AG08396 (cell line): Measurements from ENCODE around the gene PHIP.

Experiments
- DNase-seq: peaks from one replicate; pipeline ENCODE4 v3.0.0; 2012; ENCODE audit warnings: low spot score, mixed read lengths

Gene PHIP

DNA sequence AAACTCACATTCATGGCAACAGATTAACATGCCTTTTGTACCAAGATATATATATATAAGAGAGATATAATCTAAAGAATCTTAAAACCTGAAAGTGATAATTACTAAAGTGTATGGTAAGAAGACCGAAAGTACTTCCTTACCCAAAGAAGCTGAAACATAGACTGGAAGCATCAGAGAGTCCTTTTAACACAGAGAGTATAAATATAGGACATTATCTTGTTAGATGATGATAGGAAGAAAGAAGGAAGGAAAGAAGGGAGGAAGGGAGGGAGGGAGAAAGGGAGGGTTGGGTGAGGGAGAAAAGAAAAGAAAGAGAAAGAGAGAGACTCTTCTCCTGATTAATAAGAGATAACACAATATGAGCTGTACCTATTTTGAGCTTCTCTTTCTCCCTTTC, 68.2 kb downstream of the PHIP start:
- no peak for DNase-seq

- no peak for DNase-seq
Observed at GRCh38 chr6:79005497-79005896, 72.6 kb downstream of the PHIP start.

DNA sequence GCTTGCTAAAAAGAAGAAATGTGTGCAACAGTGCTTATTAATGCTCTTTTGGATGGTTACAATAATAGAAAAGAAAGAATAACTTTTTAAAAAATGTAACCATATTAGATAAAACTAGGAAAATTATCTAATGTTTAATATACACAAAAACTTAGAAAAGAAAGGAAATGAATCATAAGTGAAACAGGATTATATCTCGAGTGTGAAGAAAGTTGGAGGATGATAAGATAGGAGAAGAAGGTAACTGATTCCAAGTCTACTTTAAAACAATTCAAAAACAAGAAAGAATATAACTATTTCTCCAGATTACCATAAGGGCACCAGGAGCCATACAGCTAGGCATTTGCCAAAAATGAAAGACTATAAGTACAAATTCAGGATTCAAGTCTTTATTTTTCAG, 73.0 kb downstream of the PHIP start:
- no peak for DNase-seq

DNA sequence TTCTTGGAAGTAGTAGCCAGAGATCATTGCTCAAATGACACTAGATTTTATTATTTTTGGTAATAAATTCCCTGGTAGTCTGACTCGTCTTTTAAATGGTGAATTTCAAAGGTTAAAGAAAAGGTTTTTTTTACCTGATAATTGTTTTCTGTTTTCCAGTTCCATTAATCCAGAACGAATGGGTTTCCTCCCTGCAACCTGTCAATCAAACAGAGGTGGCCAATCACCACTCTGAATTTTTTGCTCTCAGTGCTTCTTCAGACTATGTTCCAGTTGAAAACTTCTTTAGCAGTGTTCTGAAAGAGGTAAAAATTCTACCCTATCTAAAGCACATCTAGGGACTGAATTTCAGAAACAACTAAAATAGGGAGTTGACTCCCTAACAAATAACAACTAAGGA, 73.8 kb downstream of the PHIP start:
- DNase-seq = no peak

DNA sequence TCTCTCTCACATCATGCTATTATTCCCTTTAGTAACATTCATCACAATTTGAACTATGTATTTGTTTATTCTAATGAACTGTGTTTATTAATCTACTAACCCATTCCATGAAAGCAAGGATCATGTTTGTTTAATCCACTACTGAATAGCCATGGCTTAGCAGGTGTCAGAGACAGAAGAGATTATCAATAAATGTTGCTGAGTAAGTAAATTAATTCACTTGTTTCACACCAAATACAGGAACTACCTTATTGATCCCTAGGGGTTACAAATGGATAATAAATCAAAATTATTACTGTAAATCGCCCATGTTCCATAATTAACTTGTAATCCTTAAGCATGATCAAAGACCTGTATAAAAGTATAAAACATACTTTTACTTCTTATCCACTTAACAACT, 76.6 kb downstream of the PHIP start:
- no peak for DNase-seq

DNA sequence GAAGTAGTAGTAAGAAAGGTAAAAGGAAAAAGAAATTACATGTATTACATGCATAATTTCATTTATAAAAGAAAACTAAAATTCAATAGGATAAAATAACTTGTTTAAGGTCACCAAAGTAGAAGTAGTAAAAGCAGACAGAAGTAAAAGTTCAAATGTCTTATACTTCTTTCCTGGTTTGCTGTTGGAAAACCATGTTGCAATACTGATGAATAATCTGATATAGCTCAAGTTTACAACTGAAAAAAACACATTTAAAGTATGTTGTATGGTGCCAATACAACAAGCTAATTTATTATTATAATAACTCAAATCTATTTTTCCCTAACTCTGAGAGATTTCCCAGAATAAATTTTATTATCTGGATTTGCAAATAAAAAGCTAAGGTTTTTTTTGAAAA, 78.3 kb downstream of the PHIP start:
- no peak for DNase-seq

DNA sequence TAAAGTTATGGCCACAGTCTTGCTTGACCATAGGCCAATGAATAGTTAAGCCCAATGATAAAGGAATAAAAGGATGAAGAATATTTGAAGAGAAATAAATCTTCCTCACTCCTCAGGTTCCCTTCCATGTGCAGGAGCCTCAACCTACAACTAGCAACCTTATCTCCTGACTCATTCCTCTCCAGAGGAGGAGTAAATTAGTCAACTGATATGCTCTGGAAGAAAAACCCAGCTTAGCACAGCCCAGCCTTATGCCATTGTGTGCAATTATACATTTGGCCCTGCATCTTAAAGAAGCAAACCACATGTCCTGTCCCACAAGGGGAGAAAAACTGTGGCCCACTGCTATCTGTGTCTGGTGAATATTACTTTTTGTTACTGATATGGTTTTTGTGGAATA, 82.1 kb downstream of the PHIP start:
- peak; percentile 1 for DNase-seq

- DNase-seq = no peak
Observed at GRCh38 chr6:78995346-78995745, 82.7 kb downstream of the PHIP start.

DNA sequence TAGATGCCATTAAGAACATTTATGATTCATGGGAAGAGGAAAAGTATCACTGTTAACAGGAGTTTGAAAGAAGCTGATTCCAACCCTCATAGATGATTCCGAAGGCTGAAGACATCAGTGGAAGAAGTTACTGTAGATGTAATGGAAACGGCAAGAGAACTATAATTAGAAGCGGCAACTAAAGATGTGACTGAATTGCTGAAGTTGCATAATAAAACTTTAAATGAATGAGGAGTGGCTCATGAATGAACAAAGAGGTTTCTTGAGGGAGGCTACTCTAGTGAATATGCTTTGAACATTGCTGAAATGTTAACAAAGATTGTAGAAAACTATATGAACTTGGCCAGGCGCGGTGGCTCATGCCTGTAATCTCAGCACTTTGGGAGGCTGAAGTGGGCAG, 84.1 kb downstream of the PHIP start:
- DNase-seq = no peak

- DNase-seq = no peak
Observed at GRCh38 chr6:78989191-78989590, 88.9 kb downstream of the PHIP start.

GRCh38 chr6:78986161-78986560, 91.9 kb downstream of the PHIP start:
- no peak for DNase-seq

DNA sequence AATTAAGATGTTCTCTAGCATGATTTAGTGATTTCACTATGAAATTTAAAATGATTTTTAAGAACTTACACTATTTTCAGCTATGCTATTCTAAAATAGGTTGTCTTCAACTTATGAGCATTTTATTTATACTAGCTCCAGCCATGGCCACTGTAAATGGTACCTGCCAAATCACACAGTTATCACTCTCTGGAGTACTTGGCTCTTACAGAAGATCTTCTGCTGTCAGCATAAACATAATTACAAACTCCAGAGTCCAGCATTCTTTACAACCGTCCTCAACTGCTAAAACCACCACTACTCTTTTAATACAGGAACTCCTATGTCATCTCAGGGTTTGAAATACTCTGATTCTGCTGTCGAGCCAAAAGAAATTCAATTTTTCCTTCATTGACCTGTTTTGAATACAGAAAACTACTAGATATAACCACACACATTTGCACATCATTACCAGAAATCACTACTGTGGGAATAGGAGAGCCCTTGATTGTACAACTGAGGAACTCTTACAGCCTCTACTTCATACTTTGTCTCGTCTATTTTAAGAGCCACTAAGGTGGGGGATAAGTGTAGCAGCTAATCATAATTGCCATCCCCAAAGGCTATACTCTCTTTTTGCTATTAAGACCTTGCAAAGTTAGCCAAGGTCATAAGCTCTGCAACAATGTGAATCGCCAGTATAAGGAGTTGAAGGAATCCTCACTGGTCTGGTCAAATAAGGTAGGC, 93.7 kb downstream of the PHIP start:
- no peak for DNase-seq

DNA sequence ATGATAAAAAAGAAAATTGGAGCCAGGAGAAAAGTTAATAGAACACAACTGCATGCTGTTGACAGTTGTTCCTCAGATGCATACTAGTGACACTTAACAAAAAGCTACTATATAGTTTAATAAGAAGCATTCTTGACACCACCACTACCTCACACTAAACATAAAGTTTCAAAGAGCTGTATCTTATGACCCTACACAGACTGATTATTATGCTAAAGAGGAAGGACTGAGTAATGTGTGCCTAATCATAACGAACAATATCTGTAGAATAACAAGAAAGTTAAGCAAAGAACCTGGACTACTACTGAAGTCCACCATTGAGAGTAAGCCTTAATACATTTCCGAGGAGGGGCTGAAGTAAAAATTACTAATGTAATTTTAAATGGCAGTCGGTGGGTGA, 110.9 kb downstream of the PHIP start:
- DNase-seq = no peak

- no peak for DNase-seq
Observed at GRCh38 chr6:78966542-78966941, 111.5 kb downstream of the PHIP start.

- DNase-seq = no peak
Observed at GRCh38 chr6:78962448-78962847, 115.6 kb downstream of the PHIP start.

DNA sequence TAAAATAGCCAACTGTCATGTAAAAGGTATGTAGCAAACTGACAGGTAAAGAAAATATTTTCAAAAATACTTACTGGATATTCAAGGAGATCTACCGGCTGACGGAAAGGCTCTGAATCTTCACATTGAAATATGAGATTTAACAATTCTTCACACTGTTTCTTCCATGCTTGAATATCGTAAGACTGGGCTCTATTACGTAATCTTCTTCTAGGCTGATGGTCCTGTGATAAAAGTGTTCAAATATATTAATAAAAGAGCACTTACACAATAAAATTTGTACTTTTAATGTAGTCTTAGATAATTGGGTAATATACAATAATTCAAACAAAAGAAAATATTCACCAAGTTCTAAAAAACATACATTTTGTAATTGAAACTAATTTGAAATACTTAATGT, 123.3 kb downstream of the PHIP start:
- no peak for DNase-seq

GRCh38 chr6:78953798-78954197, 124.3 kb downstream of the PHIP start:
- DNase-seq = no peak

- DNase-seq = no peak
Observed at GRCh38 chr6:78952362-78952761, 125.7 kb downstream of the PHIP start.

GRCh38 chr6:78948785-78949184, 129.3 kb downstream of the PHIP start:
- DNase-seq = no peak

GRCh38 chr6:78947962-78948361, 130.1 kb downstream of the PHIP start:
- DNase-seq = peak; percentile 2

GRCh38 chr6:78947529-78947928, 130.5 kb downstream of the PHIP start:
- no peak for DNase-seq

DNA sequence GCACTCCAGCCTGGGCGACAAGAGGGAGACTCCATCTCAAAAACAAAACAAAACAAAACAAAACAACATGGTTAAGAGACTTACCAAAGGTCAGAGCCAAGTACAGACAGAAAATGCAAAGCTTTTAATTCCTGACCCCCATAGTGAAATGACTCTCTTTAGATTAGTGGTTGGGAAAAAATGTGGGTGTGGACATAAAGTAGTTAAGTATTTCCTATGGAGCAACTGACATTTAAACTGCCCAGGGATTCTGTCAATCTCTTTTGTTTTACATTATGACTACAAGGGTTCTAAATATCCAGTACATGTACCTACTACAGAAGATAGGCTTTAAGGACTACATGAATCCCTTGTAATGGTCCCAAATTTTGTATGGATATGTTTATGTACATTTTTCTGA, 135.6 kb downstream of the PHIP start:
- peak; percentile 4 for DNase-seq

GRCh38 chr6:78936515-78936914, 141.5 kb downstream of the PHIP start:
- DNase-seq = no peak

DNA sequence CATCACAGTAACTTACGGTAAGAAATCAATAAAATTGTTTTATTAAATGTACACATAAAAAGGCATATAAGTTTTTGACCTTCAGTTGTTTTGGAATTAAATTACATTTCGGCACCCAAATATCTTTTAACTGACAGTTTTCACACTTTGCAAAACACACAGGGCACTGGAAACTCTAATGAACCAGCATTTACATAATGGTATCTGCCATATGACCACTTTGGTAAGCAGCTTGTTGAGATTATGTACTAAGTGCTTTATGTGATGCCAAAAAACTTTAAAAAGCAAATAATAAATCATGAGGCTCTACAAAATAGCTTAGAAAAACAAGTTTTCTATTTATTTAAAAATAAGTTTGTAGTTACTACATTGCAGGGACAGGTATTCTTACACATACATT, 142.5 kb downstream of the PHIP start:
- DNase-seq = no peak

DNA sequence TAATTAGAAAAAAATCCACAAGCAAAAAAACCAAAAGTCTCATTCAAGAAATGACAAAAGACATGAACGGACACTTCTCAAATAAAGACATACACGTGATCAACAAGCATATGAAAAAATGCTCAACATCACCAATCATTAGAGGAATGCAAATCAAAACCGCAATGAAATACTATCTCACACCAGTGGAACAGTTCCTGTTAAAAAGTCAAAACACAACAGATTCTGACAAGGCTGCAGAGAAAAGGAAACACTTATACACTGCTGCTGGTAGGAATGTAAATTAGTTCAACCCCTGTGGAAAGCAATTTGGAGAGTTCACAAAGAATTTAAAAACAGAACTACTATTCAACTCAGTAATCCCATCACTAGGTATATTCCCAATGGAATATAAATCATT, 152.7 kb downstream of the PHIP start:
- DNase-seq = no peak
